GM23338 (cell line): ENCODE measurements around the gene FUT8. TPM values are rescaled to one million over a fixed set of nuclear protein-coding genes. Genes with fewer than 3 reads are reported as not detected.

Experiments used
- ATAC-seq: fragments of 200-7000 bp; cut with Tn5 transposase; 3 replicates; pipeline ENCODE4 v1.9.1; 2020
- DNase-seq: peaks from one replicate; pipeline ENCODE4 v3.0.0-alpha.2; 2015; ENCODE audit warnings: low spot score
- H2AFZ ChIP-seq: fragments of 200-600 bp; sonication (generic); 2 replicates; pipeline ENCODE4 v1.8.0; 2016; ENCODE audit warnings: antibody characterized with exemption, mild to moderate bottlenecking, moderate library complexity
- H3F3A ChIP-seq: fragments of 200-600 bp; sonication (generic); replicated peaks from 2 replicates; pipeline ENCODE4 v1.8.0; 2017; ENCODE audit warnings: antibody characterized with exemption, mixed run types, low read depth
- H3K27ac ChIP-seq: fragments of 200-600 bp; sonication (generic); 2 replicates; pipeline ENCODE4 v1.6.1; 2016; ENCODE audit warnings: low read depth
- H3K27me3 ChIP-seq: fragments of 200-600 bp; sonication (generic); 2 replicates; pipeline ENCODE4 v1.8.0; 2016; ENCODE audit warnings: mild to moderate bottlenecking, mixed run types, moderate library complexity; ENCODE audit not compliant: insufficient read depth
- H3K36me3 ChIP-seq: fragments of 200-600 bp; sonication (generic); 2 replicates; pipeline ENCODE4 v1.8.0; 2016; ENCODE audit warnings: mild to moderate bottlenecking; ENCODE audit not compliant: insufficient read depth
- H3K4me1 ChIP-seq: fragments of 200-600 bp; sonication (generic); 2 replicates; pipeline ENCODE4 v1.8.0; 2016; ENCODE audit warnings: mild to moderate bottlenecking, moderate library complexity; ENCODE audit not compliant: insufficient read depth
- H3K4me2 ChIP-seq: fragments of 200-600 bp; sonication (generic); 2 replicates; pipeline ENCODE4 v1.7.1; 2017; ENCODE audit warnings: mixed run types
- H3K4me3 ChIP-seq: fragments of 200-600 bp; sonication (generic); 2 replicates; pipeline ENCODE4 v1.6.1; 2016; ENCODE audit warnings: mixed run types
- H3K79me2 ChIP-seq: fragments of 200-600 bp; sonication (generic); replicated peaks from 2 replicates; pipeline ENCODE4 v1.8.0; 2017; ENCODE audit warnings: mild to moderate bottlenecking; ENCODE audit not compliant: insufficient read depth
- H3K9me2 ChIP-seq: fragments of 200-600 bp; sonication (generic); 2 replicates; pipeline ENCODE4 v1.8.0; 2017; ENCODE audit not compliant: insufficient read depth
- H4K20me1 ChIP-seq: fragments of 200-600 bp; sonication (generic); replicated peaks from 2 replicates; pipeline ENCODE4 v1.8.0; 2017; ENCODE audit warnings: mild to moderate bottlenecking; ENCODE audit not compliant: insufficient read depth
- H3K27ac Mint-ChIP-seq: 2 replicates; pipeline ENCODE4 v1.8.0; 2020; ENCODE audit warnings: inconsistent platforms, mild to moderate bottlenecking, moderate library complexity, mixed read lengths
- H3K27me3 Mint-ChIP-seq: 3 replicates; pipeline ENCODE4 v1.8.0; 2022; ENCODE audit warnings: low read depth, mild to moderate bottlenecking, moderate library complexity, mixed read lengths, inconsistent platforms; ENCODE audit not compliant: insufficient read depth, poor library complexity
- H3K36me3 Mint-ChIP-seq: 3 replicates; pipeline ENCODE4 v1.8.0; 2021; ENCODE audit warnings: low read depth, mild to moderate bottlenecking, inconsistent platforms, moderate library complexity, mixed read lengths
- H3K4me1 Mint-ChIP-seq: 3 replicates; pipeline ENCODE4 v1.8.0; 2020; ENCODE audit warnings: mild to moderate bottlenecking, inconsistent platforms, mixed read lengths
- H3K4me3 Mint-ChIP-seq: 3 replicates; pipeline ENCODE4 v1.8.0; 2021; ENCODE audit warnings: moderate library complexity, mild to moderate bottlenecking, inconsistent platforms, mixed read lengths
- H3K9me3 Mint-ChIP-seq: 3 replicates; pipeline ENCODE4 v1.8.0; 2020; ENCODE audit warnings: moderate library complexity, mild to moderate bottlenecking, inconsistent platforms, mixed read lengths
- CREB1 ChIP-seq: fragments of 250-450 bp; sonication (Bioruptor Pico); IDR thresholded peaks from 2 replicates; pipeline ENCODE4 v1.5.0; 2020; ENCODE audit warnings: low read depth, mild to moderate bottlenecking, moderate library complexity
- EZH2 ChIP-seq: fragments of 200-600 bp; sonication (generic); IDR thresholded peaks from one replicate; pipeline ENCODE4 v1.8.0; 2017; ENCODE audit warnings: antibody characterized with exemption, mild to moderate bottlenecking, low read depth; ENCODE audit not compliant: unreplicated experiment
- EZH2phosphoT487 ChIP-seq: fragments of 200-600 bp; sonication (generic); IDR thresholded peaks from one replicate; pipeline ENCODE4 v1.8.1; 2018; ENCODE audit warnings: antibody characterized with exemption; ENCODE audit not compliant: unreplicated experiment
- JUNB ChIP-seq: IDR thresholded peaks from one replicate; pipeline ENCODE4 v1.6.1; 2016; ENCODE audit warnings: antibody characterized with exemption; ENCODE audit not compliant: unreplicated experiment
- NANOG ChIP-seq: IDR thresholded peaks from 2 replicates; pipeline ENCODE4 v1.6.1; 2016; ENCODE audit warnings: antibody characterized with exemption, borderline replicate concordance
- STAT1 ChIP-seq: IDR thresholded peaks from one replicate; pipeline ENCODE4 v1.6.1; 2016; ENCODE audit warnings: antibody characterized with exemption; ENCODE audit not compliant: unreplicated experiment
- ZNF114 ChIP-seq: fragments of 250-450 bp; sonication (Bioruptor Pico); IDR thresholded peaks from 2 replicates; pipeline ENCODE4 v1.5.0; 2020; ENCODE audit warnings: mild to moderate bottlenecking, moderate library complexity
- ZNF331 ChIP-seq: fragments of 250-450 bp; sonication (Bioruptor Pico); IDR thresholded peaks from 2 replicates; pipeline ENCODE4 v1.5.0; 2020; ENCODE audit warnings: low read depth, mild to moderate bottlenecking, moderate library complexity
- polyA plus RNA-seq: library from polyadenylated mRNA; unstranded; fragments of >200 nt; fragmentation: Nextera tagmentation; extraction: Ambion mirVana; gene quantifications from 2 replicates; pipeline ENCODE4 v1.2.1, GENCODE V29; 2016
- total RNA-seq: library from RNA; depleted of rRNA; stranded (reverse); fragments of >200 nt; shearing (Covaris generic); gene quantifications from 2 replicates; pipeline ENCODE4 v1.2.3, GENCODE V29; 2014
- TF ChIP-seq, protein P1 (sequence below), 2 experiments: fragments of 200-600 bp in 1 of 2; sonication (generic) in 1 of 2; conservative IDR thresholded peaks; 2 replicates each; pipeline versions ENCODE4 v1.5.1 to v1.6.1; 2016 to 2017; ENCODE audit warnings: antibody characterized with exemption in 2 of 2, low read depth in 2 of 2, mild to moderate bottlenecking in 2 of 2, moderate library complexity in 1 of 2
- TF ChIP-seq, protein P2 (sequence below): IDR thresholded peaks from one replicate; pipeline ENCODE4 v1.6.1; 2018; ENCODE audit warnings: antibody characterized with exemption; ENCODE audit not compliant: unreplicated experiment

Gene FUT8
- total and polyA plus RNA-seq, 2 experiments from 2014 or later, result 8.2 to 23.2 TPM

DNA sequence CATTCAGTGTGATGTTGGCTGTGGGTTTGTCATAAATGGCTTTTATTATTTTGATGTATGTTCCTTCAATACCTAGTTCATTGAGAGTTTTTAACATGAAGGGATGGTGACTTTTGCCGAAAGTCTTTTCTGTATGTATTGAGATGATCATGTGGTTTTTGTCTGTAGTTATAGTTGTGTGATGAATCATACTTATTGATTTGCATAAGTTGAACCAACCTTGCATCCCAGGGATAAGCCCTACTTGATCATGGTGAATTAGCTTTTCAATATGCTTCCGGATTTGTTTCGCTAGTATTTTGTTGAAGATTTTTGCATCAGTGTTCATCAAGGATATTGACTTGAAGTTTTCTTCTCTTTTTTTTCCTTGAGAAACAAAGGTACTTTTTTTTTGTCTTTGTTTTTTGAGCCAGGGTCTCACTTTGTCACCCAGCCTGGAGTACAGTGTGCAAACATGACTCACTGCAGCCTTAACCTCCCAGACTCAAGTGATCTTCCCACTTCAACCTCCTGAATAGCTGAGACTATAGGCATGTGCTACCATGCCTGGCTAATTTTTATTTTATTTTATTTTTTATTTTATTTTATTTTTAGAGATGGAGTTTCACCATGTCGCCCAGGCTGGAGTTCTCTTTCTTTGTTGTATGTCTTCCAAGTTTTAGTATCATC lies 121.3 kb downstream of the FUT8 start:
- peaks cover 2% of the 10 kb centered on the region; the same call in 1 of the 2 replicates for H4K20me1 ChIP-seq
- Mint-ChIP-seq H3K36me3 (peaks cover 13% of the 10 kb centered on the region), H3K4me1 (no peaks in the 10 kb centered on the region; the same call in 2 of the 3 replicates), H3K9me3 (peaks cover 13% of the 10 kb centered on the region), H3K27me3 (no peaks in the 10 kb centered on the region), H3K4me3 (no peak overlapping the region), H3K27ac (no peak overlapping the region)
- peaks cover 5% of the 10 kb centered on the region; the same call in 1 of the 2 replicates for H3K79me2 ChIP-seq
- H2AFZ ChIP-seq, result no peak overlapping the region
- TF ChIP-seq, protein P1, sequence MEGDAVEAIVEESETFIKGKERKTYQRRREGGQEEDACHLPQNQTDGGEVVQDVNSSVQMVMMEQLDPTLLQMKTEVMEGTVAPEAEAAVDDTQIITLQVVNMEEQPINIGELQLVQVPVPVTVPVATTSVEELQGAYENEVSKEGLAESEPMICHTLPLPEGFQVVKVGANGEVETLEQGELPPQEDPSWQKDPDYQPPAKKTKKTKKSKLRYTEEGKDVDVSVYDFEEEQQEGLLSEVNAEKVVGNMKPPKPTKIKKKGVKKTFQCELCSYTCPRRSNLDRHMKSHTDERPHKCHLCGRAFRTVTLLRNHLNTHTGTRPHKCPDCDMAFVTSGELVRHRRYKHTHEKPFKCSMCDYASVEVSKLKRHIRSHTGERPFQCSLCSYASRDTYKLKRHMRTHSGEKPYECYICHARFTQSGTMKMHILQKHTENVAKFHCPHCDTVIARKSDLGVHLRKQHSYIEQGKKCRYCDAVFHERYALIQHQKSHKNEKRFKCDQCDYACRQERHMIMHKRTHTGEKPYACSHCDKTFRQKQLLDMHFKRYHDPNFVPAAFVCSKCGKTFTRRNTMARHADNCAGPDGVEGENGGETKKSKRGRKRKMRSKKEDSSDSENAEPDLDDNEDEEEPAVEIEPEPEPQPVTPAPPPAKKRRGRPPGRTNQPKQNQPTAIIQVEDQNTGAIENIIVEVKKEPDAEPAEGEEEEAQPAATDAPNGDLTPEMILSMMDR (conservative IDR thresholded peaks at IDR 0.05; ENCODE audit: low read depth in 2 of 2), result no peak
- TF ChIP-seq JUNB, result no peak
- TF ChIP-seq ZNF114, result no peak
- TF ChIP-seq, protein P2, sequence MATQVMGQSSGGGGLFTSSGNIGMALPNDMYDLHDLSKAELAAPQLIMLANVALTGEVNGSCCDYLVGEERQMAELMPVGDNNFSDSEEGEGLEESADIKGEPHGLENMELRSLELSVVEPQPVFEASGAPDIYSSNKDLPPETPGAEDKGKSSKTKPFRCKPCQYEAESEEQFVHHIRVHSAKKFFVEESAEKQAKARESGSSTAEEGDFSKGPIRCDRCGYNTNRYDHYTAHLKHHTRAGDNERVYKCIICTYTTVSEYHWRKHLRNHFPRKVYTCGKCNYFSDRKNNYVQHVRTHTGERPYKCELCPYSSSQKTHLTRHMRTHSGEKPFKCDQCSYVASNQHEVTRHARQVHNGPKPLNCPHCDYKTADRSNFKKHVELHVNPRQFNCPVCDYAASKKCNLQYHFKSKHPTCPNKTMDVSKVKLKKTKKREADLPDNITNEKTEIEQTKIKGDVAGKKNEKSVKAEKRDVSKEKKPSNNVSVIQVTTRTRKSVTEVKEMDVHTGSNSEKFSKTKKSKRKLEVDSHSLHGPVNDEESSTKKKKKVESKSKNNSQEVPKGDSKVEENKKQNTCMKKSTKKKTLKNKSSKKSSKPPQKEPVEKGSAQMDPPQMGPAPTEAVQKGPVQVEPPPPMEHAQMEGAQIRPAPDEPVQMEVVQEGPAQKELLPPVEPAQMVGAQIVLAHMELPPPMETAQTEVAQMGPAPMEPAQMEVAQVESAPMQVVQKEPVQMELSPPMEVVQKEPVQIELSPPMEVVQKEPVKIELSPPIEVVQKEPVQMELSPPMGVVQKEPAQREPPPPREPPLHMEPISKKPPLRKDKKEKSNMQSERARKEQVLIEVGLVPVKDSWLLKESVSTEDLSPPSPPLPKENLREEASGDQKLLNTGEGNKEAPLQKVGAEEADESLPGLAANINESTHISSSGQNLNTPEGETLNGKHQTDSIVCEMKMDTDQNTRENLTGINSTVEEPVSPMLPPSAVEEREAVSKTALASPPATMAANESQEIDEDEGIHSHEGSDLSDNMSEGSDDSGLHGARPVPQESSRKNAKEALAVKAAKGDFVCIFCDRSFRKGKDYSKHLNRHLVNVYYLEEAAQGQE, result no peak
- TF ChIP-seq STAT1, result no peak
- no peak for TF ChIP-seq NANOG
- no peaks in the 10 kb centered on the region for H3K36me3 ChIP-seq
- H3K4me1 ChIP-seq, result no peaks in the 10 kb centered on the region
- peaks cover 4% of the 10 kb centered on the region; the same call in 1 of the 2 replicates for H3K9me2 ChIP-seq
- no peak overlapping the region for H3K4me2 ChIP-seq
- H3K4me3 ChIP-seq, result no peak overlapping the region
- no peaks in the 10 kb centered on the region for H3K27me3 ChIP-seq
- DNase-seq (no peak), ATAC-seq (no peak)
- no peak overlapping the region for H3K27ac ChIP-seq
- no peaks in the 10 kb centered on the region for H3F3A ChIP-seq

DNA sequence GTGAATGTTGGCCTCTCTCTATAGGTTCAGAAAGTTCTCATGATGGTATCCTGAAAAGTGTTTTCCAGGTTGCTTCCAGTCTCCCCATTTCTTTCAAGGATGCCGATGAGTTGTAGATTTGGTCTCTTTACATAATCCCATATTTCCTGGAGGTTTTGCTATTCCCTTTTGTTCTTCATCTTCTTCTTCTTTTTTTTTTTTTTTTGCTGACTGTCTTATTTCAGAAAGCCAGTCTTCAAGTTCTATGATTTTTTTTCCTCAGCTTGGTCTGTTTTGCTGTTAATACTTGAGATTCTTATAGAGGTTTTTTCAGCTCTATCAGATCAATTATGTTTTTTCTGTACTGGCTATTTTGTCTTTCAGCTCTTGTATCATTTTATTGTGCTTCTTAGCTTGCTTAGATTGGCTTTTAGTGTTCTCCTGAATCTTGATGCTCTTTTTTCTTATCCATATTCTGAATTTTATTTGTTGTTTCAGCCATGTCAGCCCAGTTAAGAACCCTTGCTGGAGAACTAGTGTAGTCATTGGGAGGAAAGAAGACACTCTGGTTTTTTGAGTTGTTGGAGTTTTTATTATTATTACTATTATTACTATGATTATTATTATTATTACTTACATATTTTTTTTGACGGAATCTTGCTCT lies 124.4 kb downstream of the FUT8 start:
- Histone ChIP-seq H3K9me2 (peaks cover 4% of the 10 kb centered on the region; the same call in 1 of the 2 replicates), H3K4me1 (no peaks in the 10 kb centered on the region; the same call in 1 of the 2 replicates), H3K27me3 (no peaks in the 10 kb centered on the region), H2AFZ (no peak overlapping the region), H3K36me3 (no peaks in the 10 kb centered on the region), H3K79me2 (peaks cover 5% of the 10 kb centered on the region), H4K20me1 (peaks cover 2% of the 10 kb centered on the region; the same call in 1 of the 2 replicates), H3K4me2 (no peak overlapping the region), H3K4me3 (no peak overlapping the region), H3F3A (no peaks in the 10 kb centered on the region), H3K27ac (no peak overlapping the region)
- no peaks in the 10 kb centered on the region; the same call in 2 of the 3 replicates for H3K4me1 Mint-ChIP-seq
- ATAC-seq (no peak), DNase-seq (no peak)
- H3K36me3 Mint-ChIP-seq, result no peaks in the 10 kb centered on the region
- H3K27ac Mint-ChIP-seq, result no peak overlapping the region
- H3K4me3 Mint-ChIP-seq, result no peak overlapping the region
- H3K9me3 Mint-ChIP-seq, result no peaks in the 10 kb centered on the region
- H3K27me3 Mint-ChIP-seq, result no peaks in the 10 kb centered on the region
- TF ChIP-seq ZNF331 (no peak), STAT1 (no peak), EZH2 (no peak), ZNF114 (no peak), JUNB (no peak), EZH2phosphoT487 (no peak), NANOG (no peak), CREB1 (CRISPR knock-in tag) (no peak)
- TF ChIP-seq, protein P1 (conservative IDR thresholded peaks at IDR 0.05; ENCODE audit: low read depth in 2 of 2), result no peak
- TF ChIP-seq, protein P2, result no peak
